GM23248 (cell line): ENCODE measurements around the gene WNT2.
A peak's percentile ranks its signal among the peaks of the same experiment; 100 is the strongest.

Experiments used
- EZH2 ChIP-seq: fragments of 200-600 bp; sonication (generic); IDR thresholded peaks from 2 replicates; pipeline ENCODE4 v1.6.1; 2018; ENCODE audit warnings: antibody characterized with exemption, mild to moderate bottlenecking; ENCODE audit not compliant: insufficient read depth, poor library complexity, severe bottlenecking
- EZH2phosphoT487 ChIP-seq: fragments of 200-600 bp; sonication (generic); IDR thresholded peaks from 2 replicates; pipeline ENCODE4 v1.6.1; 2018; ENCODE audit warnings: antibody characterized with exemption, moderate library complexity, mild to moderate bottlenecking, low read depth; ENCODE audit not compliant: insufficient read depth

DNA sequence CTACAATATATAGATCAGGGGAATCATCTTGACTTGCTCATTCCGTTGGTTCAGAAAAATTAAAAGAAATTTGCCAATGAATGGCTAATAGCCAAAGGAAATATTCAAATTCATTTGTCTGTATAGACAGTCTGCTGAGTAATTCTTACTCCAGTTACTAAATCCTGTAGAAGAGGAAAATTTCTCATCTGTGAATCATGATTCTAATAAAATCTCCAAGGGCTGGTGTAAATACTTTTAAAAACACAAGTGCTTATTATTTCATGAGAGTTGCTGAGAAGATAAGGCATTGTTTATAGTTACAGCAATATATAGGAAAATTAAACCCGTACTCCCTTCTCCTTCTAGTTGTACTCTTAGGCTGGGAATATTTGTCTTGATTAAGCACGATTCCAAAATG, 53.0 kb downstream of the WNT2 start:
- TF ChIP-seq EZH2 (no peak), EZH2phosphoT487 (0 out of 2 replicates have a peak, but pooled peaks have one; percentile 7)
